Fibroblast of the aortic adventitia (primary cell): Measurements from ENCODE around the gene NUDT19. TPM values are rescaled to one million over a fixed set of nuclear protein-coding genes. Genes with fewer than 3 reads are reported as not detected.
"Not testable (repeated sequence)": the region's sequence is repeated elsewhere in the genome, so short reads cannot be mapped to it uniquely, and the experiment has no call there.

Experiments used
- DNase-seq: peaks from one replicate; pipeline ENCODE4 v3.0.0-alpha.2; 2010; ENCODE audit warnings: low read depth
- H3K4me3 ChIP-seq: 2 replicates; pipeline ENCODE4 v1.5.1; 2011; ENCODE audit warnings: low read depth, mild to moderate bottlenecking, control low read depth, low read length, moderate library complexity
- total RNA-seq: library from RNA; depleted of rRNA; stranded (reverse); fragments of >200 nt; gene quantifications from 2 replicates; pipeline ENCODE4 v1.2.3, GENCODE V29; 2012; ENCODE audit warnings: low replicate concordance
- TF ChIP-seq, protein P1 (sequence below): IDR thresholded peaks from 2 replicates; pipeline ENCODE4 v1.5.1; 2011; ENCODE audit warnings: mild to moderate bottlenecking, low read length, control low read depth, inconsistent platforms; ENCODE audit not compliant: insufficient read depth

Gene NUDT19
- total RNA-seq, 1 donor, result 10.2 TPM

DNA sequence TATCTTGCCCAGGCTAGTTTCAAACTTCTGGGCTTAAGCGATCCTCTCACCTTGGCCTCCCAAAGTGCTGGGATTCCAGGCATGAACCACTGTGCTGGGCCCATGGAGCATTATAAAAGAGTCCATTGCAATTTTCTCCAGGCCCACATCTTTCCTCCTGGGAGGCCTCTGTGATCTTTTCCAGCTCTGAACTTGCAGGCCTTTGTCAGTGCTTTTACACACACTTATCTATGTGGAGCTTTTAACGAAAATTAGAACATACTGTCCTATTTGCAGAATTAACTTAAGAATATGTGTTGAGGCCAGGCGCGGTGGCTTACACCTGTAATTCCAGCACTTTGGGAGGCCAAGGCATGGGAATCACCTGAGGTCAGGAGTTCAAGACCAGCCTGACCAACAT is 51.8 kb downstream of the NUDT19 start:
- DNase-seq, result no peak
- TF ChIP-seq, protein P1, sequence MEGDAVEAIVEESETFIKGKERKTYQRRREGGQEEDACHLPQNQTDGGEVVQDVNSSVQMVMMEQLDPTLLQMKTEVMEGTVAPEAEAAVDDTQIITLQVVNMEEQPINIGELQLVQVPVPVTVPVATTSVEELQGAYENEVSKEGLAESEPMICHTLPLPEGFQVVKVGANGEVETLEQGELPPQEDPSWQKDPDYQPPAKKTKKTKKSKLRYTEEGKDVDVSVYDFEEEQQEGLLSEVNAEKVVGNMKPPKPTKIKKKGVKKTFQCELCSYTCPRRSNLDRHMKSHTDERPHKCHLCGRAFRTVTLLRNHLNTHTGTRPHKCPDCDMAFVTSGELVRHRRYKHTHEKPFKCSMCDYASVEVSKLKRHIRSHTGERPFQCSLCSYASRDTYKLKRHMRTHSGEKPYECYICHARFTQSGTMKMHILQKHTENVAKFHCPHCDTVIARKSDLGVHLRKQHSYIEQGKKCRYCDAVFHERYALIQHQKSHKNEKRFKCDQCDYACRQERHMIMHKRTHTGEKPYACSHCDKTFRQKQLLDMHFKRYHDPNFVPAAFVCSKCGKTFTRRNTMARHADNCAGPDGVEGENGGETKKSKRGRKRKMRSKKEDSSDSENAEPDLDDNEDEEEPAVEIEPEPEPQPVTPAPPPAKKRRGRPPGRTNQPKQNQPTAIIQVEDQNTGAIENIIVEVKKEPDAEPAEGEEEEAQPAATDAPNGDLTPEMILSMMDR, result no peak
- H3K4me3 ChIP-seq, result no peak overlapping the region

DNA sequence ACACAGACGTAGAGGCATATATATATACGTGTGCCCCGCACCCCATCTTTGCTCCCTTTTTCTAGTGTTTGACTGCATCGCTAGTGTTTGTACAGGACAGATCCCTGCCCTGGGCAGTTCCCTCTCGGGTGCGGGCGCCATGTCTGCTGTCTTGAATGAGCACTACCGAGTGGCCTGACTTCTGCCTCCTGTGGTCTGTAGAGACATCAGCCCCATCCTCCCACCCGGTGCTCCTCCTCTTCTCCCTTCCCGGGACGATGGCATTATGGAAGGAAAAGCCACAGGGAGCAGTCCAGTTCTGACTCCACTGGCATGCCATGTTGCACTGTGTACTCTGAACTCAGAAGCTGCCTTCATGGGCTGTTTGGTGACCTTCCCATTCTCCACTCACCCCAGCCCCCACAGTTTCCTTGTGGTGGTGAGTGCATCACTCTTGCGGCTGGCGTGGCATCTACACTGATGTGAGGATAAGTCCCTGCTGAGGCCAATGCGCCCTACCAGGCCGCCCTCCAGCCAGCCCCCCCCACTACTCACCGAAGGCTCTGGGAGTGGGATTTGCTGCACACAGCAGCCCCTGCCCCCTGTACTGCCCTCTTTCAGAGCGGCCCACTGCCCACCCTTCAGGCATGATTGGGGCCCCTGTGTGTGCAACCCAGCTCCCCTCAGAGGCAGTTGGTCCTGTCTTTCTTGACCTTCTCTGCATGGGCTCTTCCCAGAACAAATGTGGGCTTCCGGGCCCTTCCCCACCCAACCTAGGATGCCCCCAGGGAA is 53.1 kb downstream of the NUDT19 start:
- DNase-seq, result no peak
- no peak overlapping the region for H3K4me3 ChIP-seq
- TF ChIP-seq, protein P1, result no peak

DNA sequence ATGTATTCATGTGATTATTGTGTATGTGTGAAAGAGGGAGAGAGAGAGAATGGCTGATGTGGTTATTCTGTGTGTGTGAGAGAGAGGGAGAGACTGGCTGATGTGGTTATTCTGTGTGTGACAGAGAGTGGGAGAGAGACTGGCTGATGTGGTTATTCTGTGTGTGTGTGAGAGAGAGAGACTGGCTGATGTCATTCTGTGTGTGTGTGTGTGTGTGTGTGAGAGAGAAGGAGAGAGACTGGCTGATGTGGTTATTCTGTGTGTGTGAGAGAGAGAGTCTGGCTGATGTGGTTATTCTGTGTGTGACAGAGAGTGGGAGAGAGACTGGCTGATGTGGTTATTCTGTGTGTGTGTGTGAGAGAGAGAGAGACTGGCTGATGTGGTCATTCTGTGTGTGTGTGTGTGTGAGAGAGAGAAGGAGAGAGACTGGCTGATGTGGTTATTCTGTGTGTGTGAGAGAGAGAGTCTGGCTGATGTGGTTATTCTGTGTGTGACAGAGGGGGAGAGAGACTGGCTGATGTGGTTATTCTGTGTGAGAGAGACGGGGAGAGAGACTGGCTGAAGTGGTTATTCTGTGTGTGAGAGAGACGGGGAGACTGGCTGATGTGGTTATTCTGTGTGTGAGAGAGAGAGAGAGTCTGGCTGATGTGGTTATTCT is 54.1 kb downstream of the NUDT19 start:
- H3K4me3 ChIP-seq, DNase-seq: not testable (repeated sequence)

DNA sequence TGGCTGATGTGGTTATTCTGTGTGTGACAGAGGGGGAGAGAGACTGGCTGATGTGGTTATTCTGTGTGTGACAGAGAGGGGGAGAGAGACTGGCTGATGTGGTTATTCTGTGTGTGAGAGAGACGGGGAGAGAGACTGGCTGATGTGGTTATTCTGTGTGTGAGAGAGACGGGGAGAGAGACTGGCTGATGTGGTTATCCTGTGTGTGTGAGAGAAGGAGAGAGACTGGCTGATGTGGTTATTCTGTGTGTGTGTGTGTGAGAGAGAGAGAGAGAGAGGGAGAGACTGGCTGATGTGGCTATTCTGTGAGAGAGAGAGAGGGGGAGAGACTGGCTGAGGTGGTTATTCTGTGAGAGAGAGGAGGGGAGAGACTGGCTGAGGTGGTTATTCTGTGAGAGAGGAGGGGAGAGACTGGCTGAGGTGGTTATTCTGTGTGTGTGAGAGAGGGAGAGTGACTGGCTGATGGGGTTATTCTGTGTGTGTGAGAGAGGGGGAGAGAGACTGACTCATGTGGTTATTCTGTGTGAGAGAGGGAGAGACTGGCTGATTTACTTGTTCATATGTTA is 55.1 kb downstream of the NUDT19 start:
- H3K4me3 ChIP-seq, DNase-seq: not testable (repeated sequence)

DNA sequence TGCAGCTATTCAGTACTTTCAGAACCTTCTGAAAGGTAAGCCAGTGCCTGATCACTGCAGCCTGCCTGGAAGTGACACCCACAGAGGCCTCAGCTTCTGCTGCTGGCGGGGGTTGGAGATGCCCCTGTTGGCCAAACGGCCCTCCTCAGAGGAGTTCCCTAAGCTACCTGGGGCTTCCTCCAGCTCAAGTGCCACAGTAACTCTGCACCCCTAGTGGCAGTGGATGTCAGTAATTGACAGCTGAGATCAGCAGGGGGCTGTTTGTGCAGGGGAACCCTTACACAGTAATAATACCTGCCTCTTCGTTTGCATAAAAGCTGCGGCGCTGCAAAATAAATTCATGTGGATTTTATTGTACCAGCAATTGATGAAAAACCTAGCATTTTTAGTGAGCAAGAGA is 56.9 kb downstream of the NUDT19 start:
- DNase-seq, result no peak
- TF ChIP-seq, protein P1, result no peak
- H3K4me3 ChIP-seq, result no peak overlapping the region

DNA sequence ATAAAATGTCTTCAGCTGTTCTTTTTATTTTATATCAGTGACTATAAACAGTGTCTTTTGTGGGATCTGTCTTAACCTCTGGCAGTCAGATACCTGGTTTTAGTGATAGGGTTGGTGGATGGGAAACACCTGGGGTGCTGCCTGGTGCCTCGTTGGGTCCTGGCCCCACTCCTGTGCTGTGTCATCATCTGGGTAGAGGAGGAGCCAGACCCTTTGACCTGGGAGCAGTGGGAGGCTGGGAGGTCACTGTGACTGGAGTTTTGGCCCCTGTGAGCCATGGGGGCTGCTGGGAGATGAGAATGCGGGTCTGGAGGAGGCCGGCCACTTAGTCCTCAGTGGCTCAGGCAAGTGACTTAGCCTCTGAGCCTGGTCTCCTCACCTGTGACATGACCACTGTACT is 57.3 kb downstream of the NUDT19 start:
- no peak overlapping the region for H3K4me3 ChIP-seq
- DNase-seq, result no peak
- TF ChIP-seq, protein P1, result no peak

DNA sequence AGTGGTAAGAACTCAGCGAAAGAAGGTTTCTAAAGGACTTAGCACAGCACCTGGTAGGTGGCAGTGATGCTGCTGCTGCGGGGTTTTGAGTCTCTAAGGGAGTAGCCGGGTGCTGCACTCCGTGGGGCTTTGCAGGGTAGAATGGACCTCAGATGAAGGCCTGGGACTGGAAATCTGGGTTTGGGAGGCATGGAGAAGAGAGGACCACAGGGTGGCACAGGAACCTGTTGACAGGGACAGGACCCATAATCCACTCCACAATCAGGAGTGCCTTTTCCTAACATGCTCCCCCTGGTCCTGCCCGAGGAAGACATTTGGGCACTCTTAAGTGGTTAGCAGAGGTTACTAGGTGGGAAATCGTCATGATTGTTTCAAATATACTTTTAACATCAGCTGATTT is 57.7 kb downstream of the NUDT19 start:
- no peak overlapping the region for H3K4me3 ChIP-seq
- no peak for DNase-seq
- TF ChIP-seq, protein P1, result no peak
